Measurements from ENCODE around the gene DEUP1. TPM values are rescaled to one million over a fixed set of nuclear protein-coding genes. Genes with fewer than 3 reads are reported as not detected.

The DEUP1 gene
- total and polyA plus RNA-seq, 4 donors = 0.09 to 0.19 TPM; not detected in 2

- TF ChIP-seq FOXA1 (IDR thresholded peaks at IDR 0.05) = no peak
- TF ChIP-seq GABPA (IDR thresholded peaks at IDR 0.05 in 1 of 2, conservative IDR thresholded peaks at IDR 0.05 in 1 of 2) = no peak
- TF ChIP-seq SP1 (IDR thresholded peaks at IDR 0.05) = no peak
- no peak for TF ChIP-seq MAX (IDR thresholded peaks at IDR 0.05)
- TF ChIP-seq EGR1 (IDR thresholded peaks at IDR 0.05; ENCODE audit: low read depth in 2 of 2) = no peak
- TF ChIP-seq HNF4A (conservative IDR thresholded peaks at IDR 0.05) = no peak
- no peak for TF ChIP-seq FOXA2 (IDR thresholded peaks at IDR 0.05)
- TF ChIP-seq ZBTB33 (IDR thresholded peaks at IDR 0.05) = no peak
- no peak for TF ChIP-seq NR2F2 (IDR thresholded peaks at IDR 0.05)
- TF ChIP-seq TAF1 (conservative IDR thresholded peaks at IDR 0.05) = no peak
- no peak for TF ChIP-seq ATF3 (IDR thresholded peaks at IDR 0.05)
- no peak for TF ChIP-seq RAD21 (IDR thresholded peaks at IDR 0.05)
- TF ChIP-seq REST (IDR thresholded peaks at IDR 0.05) = no peak
- no peak for TF ChIP-seq YY1 (IDR thresholded peaks at IDR 0.05)
- Histone ChIP-seq H3K4me3 (ENCODE audit: low read depth in 1 of 3, low read length in 3 of 3) (peak overlapping the region in 2 of 3 donors; percentile 32 to 58), H3K27ac (ENCODE audit: low read depth in 1 of 2, low read length in 2 of 2) (no peak overlapping the region), H3K4me1 (ENCODE audit: control insufficient read depth in 4 of 4, insufficient read depth in 4 of 4, low read length in 3 of 4) (peaks cover 0 to 7% (median 1%) of the 10 kb centered on the region in 4 donors), H3K9ac (ENCODE audit: low read depth in 1 of 2, low read length in 2 of 2) (no peak overlapping the region), H3K9me3 (ENCODE audit: control insufficient read depth in 4 of 4, low read length in 3 of 4) (no peaks in the 10 kb centered on the region), H3K36me3 (ENCODE audit: control insufficient read depth in 4 of 4, insufficient read depth in 3 of 4, low read depth in 1 of 4, low read length in 3 of 4) (no peaks in the 10 kb centered on the region), H3K27me3 (ENCODE audit: control insufficient read depth in 4 of 4, insufficient read depth in 4 of 4, low read length in 3 of 4) (peaks cover 0 to 4% (median 0%) of the 10 kb centered on the region in 4 donors)
- no peak for DNase-seq (ENCODE audit: low spot score)
- 15% methylated on average over 16 of the region's 16 CpGs for whole genome bisulfite sequencing
Measured at GRCh38 chr11:93329936-93330445, 551 bp upstream of the DEUP1 start.

- Histone ChIP-seq H3K4me3 (ENCODE audit: low read depth in 1 of 3, low read length in 3 of 3) (no peak overlapping the region), H3K9me3 (ENCODE audit: control insufficient read depth in 4 of 4, low read length in 3 of 4) (no peaks in the 10 kb centered on the region), H3K4me1 (ENCODE audit: control insufficient read depth in 4 of 4, insufficient read depth in 4 of 4, low read length in 3 of 4) (no peaks in the 10 kb centered on the region), H3K36me3 (ENCODE audit: control insufficient read depth in 4 of 4, insufficient read depth in 3 of 4, low read depth in 1 of 4, low read length in 3 of 4) (no peaks in the 10 kb centered on the region), H3K9ac (ENCODE audit: low read depth in 1 of 2, low read length in 2 of 2) (no peak overlapping the region), H3K27me3 (ENCODE audit: control insufficient read depth in 4 of 4, insufficient read depth in 4 of 4, low read length in 3 of 4) (no peaks in the 10 kb centered on the region), H3K27ac (ENCODE audit: low read depth in 1 of 2, low read length in 2 of 2) (no peak overlapping the region)
- no peak for DNase-seq (ENCODE audit: low spot score)
- 66% methylated on average over 2 of the region's 2 CpGs for whole genome bisulfite sequencing
- no peak for TF ChIP-seq MAX (IDR thresholded peaks at IDR 0.05)
- no peak for TF ChIP-seq JUND (IDR thresholded peaks at IDR 0.05)
- no peak for TF ChIP-seq HNF4G (IDR thresholded peaks at IDR 0.05)
- TF ChIP-seq RAD21 (IDR thresholded peaks at IDR 0.05) = no peak
- no peak for TF ChIP-seq EGR1 (IDR thresholded peaks at IDR 0.05; ENCODE audit: low read depth in 2 of 2)
- TF ChIP-seq FOXA2 (IDR thresholded peaks at IDR 0.05) = no peak
- TF ChIP-seq FOXA1 (IDR thresholded peaks at IDR 0.05) = no peak
- no peak for TF ChIP-seq TAF1 (conservative IDR thresholded peaks at IDR 0.05)
- TF ChIP-seq SP1 (IDR thresholded peaks at IDR 0.05) = no peak
- TF ChIP-seq CTCF (IDR thresholded peaks at IDR 0.05; ENCODE audit: low read depth, low read length, missing input control) = no peak
- no peak for TF ChIP-seq NR2F2 (IDR thresholded peaks at IDR 0.05)
- no peak for TF ChIP-seq REST (IDR thresholded peaks at IDR 0.05)
- no peak for TF ChIP-seq ZBTB33 (IDR thresholded peaks at IDR 0.05)
Measured at GRCh38 chr11:93340223-93340622, 9.7 kb downstream of the DEUP1 start.

Data from liver (tissue), 9 donors.